Anterior cingulate cortex (tissue), 58 donors: ENCODE data around the gene FAM120B.
A peak's percentile ranks its signal among the peaks of the same experiment; 100 is the strongest.

Experiments used
- DNase-seq, 58 donors: peaks; one replicate each; lab custom pipeline; 2025; lab: John Stamatoyannopoulos, UW

Gene FAM120B

GRCh38 chr6:170435766-170436165 lies 129.2 kb downstream of the FAM120B start:
- no peak for DNase-seq

GRCh38 chr6:170436209-170436809 lies 129.8 kb downstream of the FAM120B start:
- no peak for DNase-seq

GRCh38 chr6:170437719-170438401 lies 131.3 kb downstream of the FAM120B start:
- DNase-seq = no peak

- DNase-seq = peak in 56 of 58 donors; percentile 19 to 93 (median 69)
These were observed 131.8 kb downstream of the FAM120B start for GRCh38 chr6:170438402-170438753.

- no peak for DNase-seq
These were observed 132.3 kb downstream of the FAM120B start for GRCh38 chr6:170438861-170439260.

- DNase-seq = peak in 3 of 58 donors; percentile 25 to 44 (median 27)
These were observed 133.1 kb downstream of the FAM120B start for GRCh38 chr6:170439366-170440361.

GRCh38 chr6:170440437-170440836 lies 133.9 kb downstream of the FAM120B start:
- DNase-seq = no peak

GRCh38 chr6:170441316-170441715 lies 134.8 kb downstream of the FAM120B start:
- DNase-seq = no peak

- DNase-seq = no peak
These were observed 136.0 kb downstream of the FAM120B start for GRCh38 chr6:170442596-170442995.

- DNase-seq = no peak
These were observed 136.6 kb downstream of the FAM120B start for GRCh38 chr6:170443151-170443662.

- DNase-seq = no peak
These were observed 137.6 kb downstream of the FAM120B start for GRCh38 chr6:170444056-170444591.

- no peak for DNase-seq
These were observed 138.3 kb downstream of the FAM120B start for GRCh38 chr6:170444811-170445211.

GRCh38 chr6:170445487-170445886 lies 138.9 kb downstream of the FAM120B start:
- no peak for DNase-seq

GRCh38 chr6:170445971-170446370 lies 139.4 kb downstream of the FAM120B start:
- no peak for DNase-seq

GRCh38 chr6:170446841-170447560 lies 140.4 kb downstream of the FAM120B start:
- no peak for DNase-seq

- no peak for DNase-seq
These were observed 141.0 kb downstream of the FAM120B start for GRCh38 chr6:170447561-170447930.

- DNase-seq = no peak
These were observed 141.8 kb downstream of the FAM120B start for GRCh38 chr6:170448317-170448716.

GRCh38 chr6:170448751-170449630 lies 142.4 kb downstream of the FAM120B start:
- no peak for DNase-seq
